ENCODE results near the gene NSD2.
"Not testable (repeated sequence)": the region's sequence is repeated elsewhere in the genome, so short reads cannot be mapped to it uniquely, and the experiment has no call there.

The NSD2 gene

DNA sequence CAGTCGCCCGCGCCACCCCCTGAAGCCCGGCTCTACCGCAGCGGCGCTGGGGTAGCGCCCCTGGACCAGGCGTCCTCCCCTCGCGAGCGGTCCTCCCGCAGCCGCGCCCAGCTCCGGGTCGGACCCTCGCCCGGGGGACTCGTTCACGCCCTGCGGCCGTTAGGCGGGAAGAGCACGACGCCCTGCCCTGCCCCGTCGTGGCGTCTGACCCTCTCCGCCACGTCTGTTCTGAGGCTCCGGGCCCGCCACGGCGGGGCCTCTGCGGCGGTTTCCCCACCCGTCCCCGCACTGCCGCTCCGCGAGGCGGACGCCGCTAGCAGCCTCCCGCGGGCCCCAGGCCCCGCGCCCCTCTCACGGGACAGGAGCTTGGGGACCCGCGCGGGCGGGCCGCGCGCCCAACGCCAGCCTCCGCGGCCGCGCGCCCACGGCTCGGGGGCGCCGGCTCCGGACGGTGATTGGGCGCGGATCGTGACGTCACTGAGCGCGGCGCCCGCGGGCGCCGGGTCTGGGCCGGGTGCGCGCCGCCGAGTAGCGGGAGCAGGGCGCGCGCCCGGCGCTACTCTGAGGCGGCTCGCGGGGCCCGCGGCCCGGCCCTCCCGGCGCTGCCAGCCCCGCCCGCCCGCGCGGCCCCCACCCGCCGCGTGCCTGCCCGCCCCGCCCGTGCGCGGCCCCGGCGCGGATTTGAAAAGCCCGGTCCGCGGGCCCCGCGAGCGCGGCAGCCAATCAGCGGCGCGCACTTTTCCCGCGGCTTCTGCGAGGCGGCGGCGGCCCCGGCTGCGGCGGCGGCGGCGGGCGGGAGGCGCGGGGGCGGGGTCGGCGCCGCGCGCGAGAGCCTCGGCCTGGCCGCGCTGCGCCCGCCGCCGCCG, at the start of gene NSD2:
Gene NSD2, plus strand, starts transcription at position 816 of the 866 bp plus-strand sequence. CDS start 29,262 bp downstream, outside the sequence.
- peak; percentile 98 for DNase-seq (ENCODE audit: low spot score)

GRCh38 chr4:1821679-1822567, 49.3 kb upstream of the NSD2 start:
- no peak for DNase-seq (ENCODE audit: low spot score)

- DNase-seq (ENCODE audit: low spot score) = no peak
These were observed 48.3 kb upstream of the NSD2 start for GRCh38 chr4:1822568-1823544.

DNA sequence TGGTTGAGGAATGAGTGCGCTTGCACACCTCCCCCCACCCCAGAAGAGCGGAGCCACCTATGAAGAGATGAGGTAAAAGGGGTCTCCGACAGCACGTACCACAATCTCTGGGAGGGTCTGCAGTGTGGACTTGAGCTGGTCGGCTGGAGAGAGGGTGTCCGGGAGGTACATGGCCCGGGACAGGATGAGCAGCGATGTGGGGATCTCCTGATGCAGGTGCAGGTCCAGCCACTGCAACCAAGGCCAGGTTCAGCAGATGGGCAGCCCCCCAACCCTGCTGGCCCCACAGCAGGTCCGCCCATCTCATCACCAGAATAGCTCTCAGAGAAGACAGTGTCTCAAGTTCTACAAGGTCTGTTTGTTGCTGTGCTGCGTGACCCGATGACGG, 47.7 kb upstream of the NSD2 start:
- no peak for DNase-seq (ENCODE audit: low spot score)

DNA sequence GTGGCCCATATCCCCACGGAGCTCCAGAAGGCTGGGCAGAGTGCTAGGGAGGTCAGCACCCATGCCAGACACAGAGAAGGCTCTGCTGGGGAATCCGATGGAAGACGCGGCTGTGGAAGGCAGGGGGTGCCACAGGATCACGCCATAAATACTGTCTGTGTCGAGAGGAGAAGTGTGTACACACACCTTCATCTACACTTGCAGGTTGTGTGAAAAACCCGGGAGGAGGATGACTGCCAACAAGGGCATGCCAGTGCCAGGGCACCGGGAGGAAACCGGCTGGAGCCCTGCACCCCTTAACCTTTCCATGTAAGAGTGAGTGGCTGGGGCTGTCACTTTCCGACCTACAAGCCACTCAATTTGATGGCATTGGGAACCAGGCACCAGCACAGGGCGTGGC, 46.4 kb upstream of the NSD2 start:
- DNase-seq (ENCODE audit: low spot score) = no peak

- DNase-seq (ENCODE audit: low spot score) = no peak
These were observed 45.9 kb upstream of the NSD2 start for GRCh38 chr4:1825326-1825725.

DNA sequence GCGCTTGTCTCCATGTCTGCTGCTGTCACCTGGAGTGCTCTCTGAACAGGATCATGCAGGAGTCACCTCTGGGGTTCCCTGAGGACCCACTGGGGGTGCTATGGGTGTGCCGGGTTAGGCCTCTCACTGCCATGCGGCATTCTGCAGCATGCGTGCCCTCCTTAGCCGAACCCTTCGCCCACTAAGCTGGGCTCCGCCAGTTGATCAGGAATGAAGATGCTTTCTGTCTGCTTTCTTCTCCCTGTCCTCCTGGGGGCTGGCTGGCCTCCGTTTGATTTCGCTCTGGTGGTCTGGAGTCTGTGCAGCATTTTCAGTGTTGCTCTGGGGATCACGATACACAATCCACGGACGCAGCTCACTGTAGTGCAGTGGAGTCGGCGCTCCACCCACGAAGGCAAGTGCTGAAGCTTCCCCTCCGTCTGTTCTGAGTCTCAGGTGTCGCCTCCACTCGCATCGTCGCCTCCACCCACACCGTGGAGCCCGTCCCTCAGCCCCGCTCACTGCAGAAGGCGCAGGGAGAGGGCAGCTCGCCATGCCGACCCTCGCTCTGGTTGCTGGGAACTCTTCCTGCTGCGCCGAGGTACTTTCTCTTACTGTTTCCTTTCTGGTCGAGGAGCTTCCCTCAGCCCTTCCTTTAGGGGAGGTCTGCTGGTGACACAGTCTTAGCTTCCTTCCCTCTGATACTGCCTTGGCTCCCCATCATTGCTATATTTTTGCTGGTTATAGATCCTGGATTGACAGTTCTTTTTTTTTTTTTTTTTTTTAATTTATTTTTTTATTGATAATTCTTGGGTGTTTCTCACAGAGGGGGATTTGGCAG, 44.5 kb upstream of the NSD2 start:
- DNase-seq (ENCODE audit: low spot score) = no peak

DNA sequence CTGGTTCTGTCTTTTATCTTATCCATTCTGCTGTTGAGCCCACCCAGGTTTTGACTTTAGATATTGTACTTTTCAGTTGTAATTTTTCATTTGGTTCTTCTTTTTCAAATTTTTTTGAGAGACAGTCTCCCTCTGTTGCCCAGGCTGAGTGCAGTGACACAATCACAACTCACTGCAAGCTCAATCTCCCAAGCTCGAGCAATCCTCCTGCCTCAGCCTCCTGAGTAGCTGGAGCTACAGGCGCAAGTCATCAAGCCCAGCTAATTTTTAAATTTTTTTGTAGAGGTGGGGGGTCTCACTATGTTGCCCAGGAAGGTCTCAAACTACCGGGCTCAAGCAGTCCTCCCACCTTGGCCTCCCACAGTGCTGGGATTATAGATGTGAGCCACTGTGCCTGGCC, 41.0 kb upstream of the NSD2 start:
- DNase-seq (ENCODE audit: low spot score) = no peak

DNA sequence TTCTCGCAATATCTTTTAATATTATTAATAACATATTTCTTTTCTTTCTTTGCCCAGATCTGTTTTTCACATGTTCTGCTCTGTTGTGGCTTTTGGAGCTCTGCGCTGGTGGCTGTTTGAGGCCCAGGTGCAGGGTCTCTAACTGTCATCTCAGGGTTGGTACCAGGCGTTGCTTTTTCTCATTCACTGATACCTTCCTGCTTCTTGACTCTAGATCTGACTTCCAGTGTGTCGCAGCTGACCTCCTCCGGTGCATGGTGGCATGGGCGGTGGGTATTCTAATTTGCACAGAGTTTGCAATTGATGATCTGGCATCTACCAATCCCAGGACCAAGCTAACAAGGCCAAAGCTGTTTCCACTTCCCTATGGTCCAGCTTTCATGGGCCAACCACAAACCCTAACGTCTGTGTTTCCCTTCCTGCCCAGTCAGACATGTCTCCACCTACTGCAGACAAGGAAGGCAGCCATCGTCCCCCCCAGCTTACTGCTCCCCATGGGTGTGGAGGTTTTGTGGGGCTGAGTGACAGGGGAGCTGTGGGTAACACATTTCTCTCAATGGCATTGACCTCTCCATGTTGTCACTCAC, 40.5 kb upstream of the NSD2 start:
- no peak for DNase-seq (ENCODE audit: low spot score)

DNA sequence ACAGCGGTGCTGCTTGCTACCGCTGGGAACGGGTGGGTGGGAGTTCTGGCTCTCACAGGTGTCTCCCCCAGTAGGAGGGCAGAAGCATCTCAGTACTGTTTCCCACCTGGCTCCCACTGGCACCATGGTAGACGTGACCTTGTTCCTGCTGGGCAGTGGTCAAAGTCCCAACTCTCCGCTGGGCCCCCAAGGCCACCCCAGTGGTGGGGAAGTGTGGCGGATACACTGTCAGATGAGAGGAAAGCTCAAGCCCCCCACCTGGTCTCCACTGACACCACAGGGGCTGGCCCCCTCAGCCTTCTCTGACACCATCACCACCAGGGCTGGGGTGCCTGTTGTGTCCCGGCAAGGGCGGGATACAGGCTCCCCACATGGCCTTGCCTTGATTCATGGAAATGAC, 39.9 kb upstream of the NSD2 start:
- DNase-seq (ENCODE audit: low spot score) = no peak

GRCh38 chr4:1832690-1833089, 38.5 kb upstream of the NSD2 start:
- DNase-seq (ENCODE audit: low spot score) = no peak

DNA sequence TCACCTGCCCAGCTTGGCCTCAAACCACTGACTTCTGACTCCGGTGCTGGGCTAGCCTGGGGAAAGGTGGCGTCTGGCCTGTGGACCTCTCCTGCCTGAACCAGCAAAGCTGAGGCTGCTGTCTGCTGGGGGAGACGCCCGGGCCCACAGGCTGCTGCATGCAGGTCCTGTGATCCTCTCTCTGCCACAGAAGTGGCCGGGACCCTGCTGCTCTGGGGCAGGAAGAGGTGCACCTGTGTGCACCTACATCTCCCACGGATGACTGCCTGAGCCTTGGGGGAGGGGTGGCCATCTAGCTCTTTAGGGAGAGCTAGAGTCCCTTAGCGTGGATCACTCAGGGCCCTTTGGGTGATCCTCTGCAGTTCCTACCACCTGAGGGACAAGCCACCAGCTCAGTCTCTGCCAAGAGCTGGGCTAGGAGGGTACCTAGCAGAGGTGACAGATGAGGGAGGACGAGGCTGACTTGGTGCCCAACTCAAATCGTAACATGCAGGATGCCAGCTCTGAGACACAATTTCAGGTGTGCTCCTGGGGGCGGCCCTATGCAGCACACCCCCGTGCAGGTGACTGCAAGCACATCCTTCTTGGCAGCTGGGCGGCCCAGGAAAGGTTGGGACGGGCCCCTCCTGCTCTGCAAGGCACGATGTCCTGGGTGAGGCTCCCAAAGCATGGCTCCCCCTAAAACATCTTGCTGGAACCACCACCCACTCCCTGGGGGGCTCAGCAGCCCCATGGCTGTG, 37.7 kb upstream of the NSD2 start:
- DNase-seq (ENCODE audit: low spot score) = no peak

DNA sequence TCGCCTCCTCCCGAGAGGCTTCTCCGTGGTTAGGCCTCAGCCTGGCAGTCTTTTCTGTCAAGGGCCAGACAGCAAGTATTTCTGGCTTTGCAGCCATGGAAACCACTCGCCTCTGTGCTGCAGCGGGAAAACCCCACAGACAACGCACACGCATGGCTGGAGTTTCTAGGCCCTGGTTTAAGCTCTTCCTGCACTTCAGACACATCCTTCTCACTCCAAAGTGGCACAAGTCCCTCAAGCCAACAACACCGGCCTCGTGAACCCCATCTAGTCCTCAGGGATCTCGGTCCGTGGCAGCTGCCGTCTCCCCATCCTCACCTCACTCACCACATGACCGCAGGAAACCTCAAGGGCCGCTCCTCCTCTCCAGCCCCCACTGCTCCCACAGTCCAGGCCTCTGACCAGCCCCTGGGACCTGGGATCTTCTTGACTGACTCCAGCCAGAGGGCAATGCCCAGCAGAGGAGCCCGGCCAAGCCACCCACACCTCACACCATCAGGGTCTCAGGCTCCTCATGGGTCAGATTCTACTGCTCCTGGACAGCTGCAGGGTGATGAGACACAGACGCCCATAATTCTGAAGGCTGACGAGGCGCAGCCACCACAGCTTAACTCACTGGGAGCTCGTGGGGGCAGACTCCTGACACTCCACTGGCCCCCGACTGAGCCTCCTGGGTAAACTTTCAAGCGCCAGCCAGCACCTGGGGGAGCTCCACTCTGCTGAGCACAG, 37.0 kb upstream of the NSD2 start:
- DNase-seq (ENCODE audit: low spot score) = no peak

DNA sequence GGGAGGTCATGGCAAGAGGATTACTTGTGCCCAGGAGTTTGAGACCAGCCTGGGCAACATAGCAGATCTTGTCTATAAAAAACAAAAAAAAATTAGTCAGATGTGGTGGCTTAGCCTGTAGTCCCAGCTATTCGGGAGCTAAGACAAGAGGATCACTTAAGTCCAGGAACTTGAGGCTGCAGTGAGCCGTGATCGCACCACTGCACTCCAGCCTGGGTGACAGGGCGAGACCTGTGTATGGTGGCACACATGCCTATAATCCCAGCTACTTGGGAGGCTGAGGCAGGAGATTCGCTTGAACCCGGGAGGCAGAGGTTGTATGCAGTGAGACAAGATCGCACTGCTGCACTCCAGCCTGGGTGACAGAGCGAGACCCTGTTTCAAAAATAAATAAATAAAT, 35.4 kb upstream of the NSD2 start:
- not testable (repeated sequence) for DNase-seq (ENCODE audit: low spot score)

- no peak for DNase-seq (ENCODE audit: low spot score)
These were observed 34.5 kb upstream of the NSD2 start for GRCh38 chr4:1836650-1837049.

GRCh38 chr4:1837069-1837468, 34.1 kb upstream of the NSD2 start:
- DNase-seq (ENCODE audit: low spot score) = no peak

GRCh38 chr4:1839282-1839681, 31.9 kb upstream of the NSD2 start:
- DNase-seq (ENCODE audit: low spot score) = no peak

GRCh38 chr4:1841201-1841886, 29.8 kb upstream of the NSD2 start:
- DNase-seq (ENCODE audit: low spot score) = no peak

GRCh38 chr4:1841887-1842210, 29.3 kb upstream of the NSD2 start:
- no peak for DNase-seq (ENCODE audit: low spot score)
